ENCODE data around the gene ZNF850.

ZNF850 gene

DNA sequence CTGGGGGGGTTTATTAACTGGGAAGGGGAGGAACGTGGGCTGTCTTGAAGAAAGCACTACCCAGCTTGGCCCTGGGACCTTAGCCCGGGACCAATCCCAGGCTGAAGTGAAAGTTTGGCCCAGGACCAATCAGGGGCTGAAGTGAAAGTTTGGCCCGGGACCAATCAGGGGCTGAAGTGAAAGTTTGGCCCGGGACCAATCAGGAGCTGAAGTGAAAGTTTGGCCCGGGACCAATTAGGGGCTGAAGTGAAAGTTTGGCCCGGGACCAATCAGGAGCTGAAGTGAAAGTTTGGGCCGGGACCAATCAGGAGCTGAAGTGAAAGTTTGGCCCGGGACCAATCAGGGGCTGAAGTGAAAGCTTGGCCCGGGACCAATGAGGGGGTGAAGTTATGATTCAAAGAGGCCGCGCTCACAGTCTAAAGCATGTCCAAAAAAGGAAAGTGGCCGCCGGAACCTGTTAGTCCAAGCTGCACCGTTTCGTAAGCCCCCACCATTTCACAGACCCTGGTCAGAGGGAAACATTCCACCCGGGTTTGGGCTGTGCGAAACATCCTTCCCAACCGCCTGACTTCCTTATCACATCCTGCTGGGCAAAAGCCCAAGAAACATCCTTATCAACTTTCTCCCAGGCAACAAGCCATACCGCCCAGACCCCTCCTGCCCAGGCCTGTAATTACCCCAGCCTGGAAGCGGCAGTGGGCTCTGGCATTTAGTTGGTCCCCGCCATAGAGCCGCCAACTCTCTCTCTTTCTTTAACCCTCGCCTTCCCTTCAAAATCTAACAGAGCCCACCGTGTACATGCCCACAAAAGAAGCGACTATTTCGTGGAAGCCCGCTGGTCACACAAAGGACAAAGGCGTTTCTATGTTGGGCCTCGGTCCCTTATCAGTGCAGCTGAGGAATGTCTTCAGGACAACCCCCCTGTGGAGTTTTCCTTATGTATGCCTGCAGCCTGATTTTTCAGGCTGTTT, 1.1 kb downstream of the ZNF850 start (continued):
- TF ChIP-seq ZBTB17 (tag by site-specific recombination; IDR thresholded peaks at IDR 0.05) (no peak), ZNF610 (tag by site-specific recombination; IDR thresholded peaks at IDR 0.05; ENCODE audit: borderline replicate concordance) (no peak), ZNF626 (tag by site-specific recombination; IDR thresholded peaks at IDR 0.05) (no peak), ZBTB21 (tag by site-specific recombination; IDR thresholded peaks at IDR 0.05) (no peak; the same call in 1 of the 2 replicates), ZNF138 (tag by site-specific recombination; IDR thresholded peaks at IDR 0.05; ENCODE audit: borderline replicate concordance) (no peak), EGR2 (tag by site-specific recombination; IDR thresholded peaks at IDR 0.05; ENCODE audit: low read depth) (no peak), ZNF777 (tag by site-specific recombination; IDR thresholded peaks at IDR 0.05; ENCODE audit: borderline replicate concordance) (no peak), ZNF121 (tag by site-specific recombination; IDR thresholded peaks at IDR 0.05) (no peak), GLI2 (tag by site-specific recombination; IDR thresholded peaks at IDR 0.05; ENCODE audit: borderline replicate concordance, low read depth) (no peak), ZNF350 (tag by site-specific recombination; IDR thresholded peaks at IDR 0.05) (no peak), ZNF146 (tag by site-specific recombination; IDR thresholded peaks at IDR 0.05) (no peak), ZNF449 (tag by site-specific recombination; IDR thresholded peaks at IDR 0.05) (peak; percentile 51; the same call in 1 of the 2 replicates), REPIN1 (tag by site-specific recombination; IDR thresholded peaks at IDR 0.05; ENCODE audit: low read depth) (no peak), ZNF248 (tag by site-specific recombination; IDR thresholded peaks at IDR 0.05) (no peak), KLF16 (tag by site-specific recombination; IDR thresholded peaks at IDR 0.05) (no peak), ZNF292 (tag by site-specific recombination; IDR thresholded peaks at IDR 0.05; ENCODE audit: borderline replicate concordance, low read depth) (no peak), BCL6B (tag by site-specific recombination; IDR thresholded peaks at IDR 0.05) (no peak), ZNF843 (tag by site-specific recombination; IDR thresholded peaks at IDR 0.05) (no peak), ZNF561 (tag by site-specific recombination; IDR thresholded peaks at IDR 0.05; ENCODE audit: borderline replicate concordance) (0 out of 2 replicates have a peak, but pooled peaks have one; percentile 31), HIC1 (tag by site-specific recombination; IDR thresholded peaks at IDR 0.05) (0 out of 2 replicates have a peak, but pooled peaks have one; percentile 21), YY1 (tag by site-specific recombination; IDR thresholded peaks at IDR 0.05) (no peak), PRDM2 (tag by site-specific recombination; IDR thresholded peaks at IDR 0.05; ENCODE audit: borderline replicate concordance) (no peak)
- TF ChIP-seq, protein P1, sequence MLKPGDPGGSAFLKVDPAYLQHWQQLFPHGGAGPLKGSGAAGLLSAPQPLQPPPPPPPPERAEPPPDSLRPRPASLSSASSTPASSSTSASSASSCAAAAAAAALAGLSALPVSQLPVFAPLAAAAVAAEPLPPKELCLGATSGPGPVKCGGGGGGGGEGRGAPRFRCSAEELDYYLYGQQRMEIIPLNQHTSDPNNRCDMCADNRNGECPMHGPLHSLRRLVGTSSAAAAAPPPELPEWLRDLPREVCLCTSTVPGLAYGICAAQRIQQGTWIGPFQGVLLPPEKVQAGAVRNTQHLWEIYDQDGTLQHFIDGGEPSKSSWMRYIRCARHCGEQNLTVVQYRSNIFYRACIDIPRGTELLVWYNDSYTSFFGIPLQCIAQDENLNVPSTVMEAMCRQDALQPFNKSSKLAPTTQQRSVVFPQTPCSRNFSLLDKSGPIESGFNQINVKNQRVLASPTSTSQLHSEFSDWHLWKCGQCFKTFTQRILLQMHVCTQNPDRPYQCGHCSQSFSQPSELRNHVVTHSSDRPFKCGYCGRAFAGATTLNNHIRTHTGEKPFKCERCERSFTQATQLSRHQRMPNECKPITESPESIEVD (tag by site-specific recombination; IDR thresholded peaks at IDR 0.05) = no peak
- TF ChIP-seq, protein P2, sequence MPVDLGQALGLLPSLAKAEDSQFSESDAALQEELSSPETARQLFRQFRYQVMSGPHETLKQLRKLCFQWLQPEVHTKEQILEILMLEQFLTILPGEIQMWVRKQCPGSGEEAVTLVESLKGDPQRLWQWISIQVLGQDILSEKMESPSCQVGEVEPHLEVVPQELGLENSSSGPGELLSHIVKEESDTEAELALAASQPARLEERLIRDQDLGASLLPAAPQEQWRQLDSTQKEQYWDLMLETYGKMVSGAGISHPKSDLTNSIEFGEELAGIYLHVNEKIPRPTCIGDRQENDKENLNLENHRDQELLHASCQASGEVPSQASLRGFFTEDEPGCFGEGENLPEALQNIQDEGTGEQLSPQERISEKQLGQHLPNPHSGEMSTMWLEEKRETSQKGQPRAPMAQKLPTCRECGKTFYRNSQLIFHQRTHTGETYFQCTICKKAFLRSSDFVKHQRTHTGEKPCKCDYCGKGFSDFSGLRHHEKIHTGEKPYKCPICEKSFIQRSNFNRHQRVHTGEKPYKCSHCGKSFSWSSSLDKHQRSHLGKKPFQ (tag by site-specific recombination; IDR thresholded peaks at IDR 0.05) = no peak

Data from HEK293 (cell line).